CD14-positive monocyte (primary cell): Measurements from ENCODE around the gene SLC35F4. TPM values are rescaled to one million over a fixed set of nuclear protein-coding genes. Genes with fewer than 3 reads are reported as not detected.

Source experiments
- DNase-seq, 3 donors: peaks; one replicate each; pipeline ENCODE4 v3.0.0-alpha.2; 2011 to 2022
- H2AFZ ChIP-seq: 2 replicates; pipeline ENCODE4 v1.6.0; 2012; ENCODE audit warnings: mild to moderate bottlenecking, low read depth, low read length, inconsistent platforms; ENCODE audit not compliant: insufficient read depth, poor library complexity, severe bottlenecking
- H3K27ac ChIP-seq, 2 donors: 1 replicate in 1 of 2; 2 replicates in 1 of 2; pipeline ENCODE4 v1.5.1; 2012 to 2013; ENCODE audit warnings: low read length in 2 of 2, control low read depth in 1 of 2, inconsistent platforms in 1 of 2, low read depth in 1 of 2, mild to moderate bottlenecking in 1 of 2
- H3K27me3 ChIP-seq, 2 donors: one replicate each; pipeline versions ENCODE4 v1.6.0 to v1.6.1; 2011 to 2013; ENCODE audit warnings: low read length in 2 of 2; ENCODE audit not compliant: control insufficient read depth in 2 of 2, insufficient read depth in 2 of 2
- H3K36me3 ChIP-seq, 2 donors: replicated peaks in 1 of 2; 1 replicate in 1 of 2; 2 replicates in 1 of 2; pipeline versions ENCODE4 v1.5.1 to v1.6.1; 2012 to 2013; ENCODE audit warnings: low read length in 2 of 2, control low read depth in 1 of 2, inconsistent platforms in 1 of 2, mild to moderate bottlenecking in 1 of 2; ENCODE audit not compliant: insufficient read depth in 2 of 2, control insufficient read depth in 1 of 2
- H3K4me1 ChIP-seq, 2 donors: 1 replicate in 1 of 2; 2 replicates in 1 of 2; pipeline versions ENCODE4 v1.5.1 to v1.6.1; 2012 to 2013; ENCODE audit warnings: low read length in 2 of 2, control low read depth in 1 of 2, inconsistent platforms in 1 of 2, mild to moderate bottlenecking in 1 of 2, moderate library complexity in 1 of 2; ENCODE audit not compliant: insufficient read depth in 2 of 2, control insufficient read depth in 1 of 2
- H3K4me2 ChIP-seq: replicated peaks from 2 replicates; pipeline ENCODE3; 2012; ENCODE audit warnings: low read length, moderate library complexity, mild to moderate bottlenecking; ENCODE audit not compliant: poor library complexity, severe bottlenecking; ENCODE audit errors: extremely low read depth
- H3K4me3 ChIP-seq, 3 experiments: fragments of 200-600 bp in 1 of 3; sonication (generic) in 1 of 3; replicated peaks in 1 of 3; 1 replicate in 2 of 3; 2 replicates in 1 of 3; pipeline ENCODE4 v1.5.1; 2011 to 2013; ENCODE audit warnings: low read length in 3 of 3, mild to moderate bottlenecking in 3 of 3, control low read depth in 2 of 3, low read depth in 2 of 3, inconsistent platforms in 1 of 3, moderate library complexity in 1 of 3
- H3K79me2 ChIP-seq: 2 replicates; pipeline ENCODE4 v1.6.0; 2012; ENCODE audit warnings: mild to moderate bottlenecking, control low read depth, inconsistent platforms, low read length, moderate library complexity; ENCODE audit not compliant: insufficient read depth
- H3K9ac ChIP-seq: 2 replicates; pipeline ENCODE4 v1.6.0; 2017; ENCODE audit warnings: low read length, mild to moderate bottlenecking; ENCODE audit not compliant: insufficient read depth, poor library complexity, severe bottlenecking
- H3K9me3 ChIP-seq, 2 donors: replicated peaks in 1 of 2; 1 replicate in 1 of 2; 2 replicates in 1 of 2; pipeline versions ENCODE4 v1.5.1 to v1.6.1; 2012 to 2013; ENCODE audit warnings: low read length in 2 of 2, control low read depth in 1 of 2; ENCODE audit not compliant: control insufficient read depth in 1 of 2, insufficient read depth in 1 of 2
- H4K20me1 ChIP-seq: 2 replicates; pipeline ENCODE4 v1.6.0; 2012; ENCODE audit warnings: mild to moderate bottlenecking, low read length, control low read depth, moderate library complexity; ENCODE audit not compliant: insufficient read depth
- H3K27ac Mint-ChIP-seq, 7 donors: one replicate each; pipeline ENCODE4 v1.8.0; 2020; ENCODE audit warnings: mild to moderate bottlenecking in 7 of 7, mixed read lengths in 7 of 7, moderate library complexity in 6 of 7, inconsistent platforms in 2 of 7
- H3K27me3 Mint-ChIP-seq, 3 donors: one replicate each; pipeline ENCODE4 v1.8.0; 2021 to 2022; ENCODE audit warnings: low read depth in 3 of 3, mild to moderate bottlenecking in 3 of 3, mixed read lengths in 3 of 3, moderate library complexity in 3 of 3, inconsistent platforms in 1 of 3
- H3K36me3 Mint-ChIP-seq, 2 donors: one replicate each; pipeline ENCODE4 v1.8.0; 2020; ENCODE audit warnings: mixed read lengths in 2 of 2, inconsistent platforms in 1 of 2, mild to moderate bottlenecking in 1 of 2
- H3K4me1 Mint-ChIP-seq: one replicate; pipeline ENCODE4 v1.8.0; 2020; ENCODE audit warnings: mild to moderate bottlenecking, mixed read lengths
- H3K4me3 Mint-ChIP-seq, 2 donors: one replicate each; pipeline ENCODE4 v1.8.0; 2020; ENCODE audit warnings: mild to moderate bottlenecking in 2 of 2, mixed read lengths in 2 of 2, moderate library complexity in 1 of 2
- H3K9me3 Mint-ChIP-seq, 7 donors: one replicate each; pipeline ENCODE4 v1.8.0; 2020 to 2022; ENCODE audit warnings: mixed read lengths in 7 of 7, mild to moderate bottlenecking in 6 of 7, moderate library complexity in 6 of 7, inconsistent platforms in 2 of 7
- CTCF ChIP-seq: fragments of 200-600 bp; IDR thresholded peaks from one replicate; pipeline ENCODE4 v1.8.0; 2022; ENCODE audit warnings: antibody characterized with exemption, mild to moderate bottlenecking
- WGBS: methylation state at CpG from one replicate; pipeline ENCODE4 v1.1.5; 2013; ENCODE audit warnings: missing lambda C conversion rate; ENCODE audit not compliant: insufficient coverage; 5-methylcytosine and 5-hydroxymethylcytosine counted together
- intact Hi-C, 2 donors: fragments of 100-400 bp; cut with micrococcal nuclease; formaldehyde crosslinking; loops; one replicate each; pipeline versions ENCODE4 v1.15.0 to v1.15.1; 2023
- polyA plus RNA-seq, 3 donors: library from polyadenylated mRNA; depleted of rRNA in 1 of 3; unstranded in 2 of 3; stranded (reverse) in 1 of 3; fragments of 300-500 nt in 2 of 3; fragments of >200 nt in 1 of 3; fragmentation: Illumina TruSeq in 2 of 3; gene quantifications; 1 replicate in 2 of 3; 2 replicates in 1 of 3; pipeline ENCODE4 v1.2.3, GENCODE V29; 2012 to 2021

Gene SLC35F4
- polyA plus RNA-seq, 3 donors, result not detected

GRCh38 chr14:57903954-57904353 lies 38.1 kb upstream of the SLC35F4 start:
- TF ChIP-seq CTCF, result no peak
- H3K36me3 ChIP-seq, result no peaks in the 10 kb centered on the region
- no peak for DNase-seq
- intact Hi-C loops, result no loop called here
- H2AFZ ChIP-seq, result no peak overlapping the region
- no peak overlapping the region for H3K4me3 ChIP-seq
- H3K27me3 ChIP-seq, result no peaks in the 10 kb centered on the region
- no peaks in the 10 kb centered on the region for H3K79me2 ChIP-seq
- no peak overlapping the region for H3K4me2 ChIP-seq
- no peaks in the 10 kb centered on the region for H3K4me1 ChIP-seq
- H3K4me3 Mint-ChIP-seq, result no peak overlapping the region
- no CpG with 5 or more reads among the region's 1 CpG for WGBS
- no peak overlapping the region for H3K27ac Mint-ChIP-seq
- peaks cover 0 to 2% of the 10 kb centered on the region in 2 donors for H3K9me3 ChIP-seq
- peaks cover 0 to 14% (median 2%) of the 10 kb centered on the region in 7 donors for H3K9me3 Mint-ChIP-seq
- H3K27me3 Mint-ChIP-seq, result peaks cover 0 to 2% (median 1%) of the 10 kb centered on the region in 3 donors
- no peak overlapping the region for H3K27ac ChIP-seq
- H3K4me1 Mint-ChIP-seq, result no peaks in the 10 kb centered on the region
- no peaks in the 10 kb centered on the region for H3K36me3 Mint-ChIP-seq
- no peak overlapping the region for H3K9ac ChIP-seq
- no peaks in the 10 kb centered on the region for H4K20me1 ChIP-seq

GRCh38 chr14:57898837-57899572 lies 33.1 kb upstream of the SLC35F4 start:
- Histone ChIP-seq H4K20me1 (no peaks in the 10 kb centered on the region), H3K27ac (no peak overlapping the region), H3K4me2 (no peak overlapping the region), H3K4me1 (no peaks in the 10 kb centered on the region), H3K9ac (no peak overlapping the region), H3K79me2 (no peaks in the 10 kb centered on the region), H3K27me3 (no peaks in the 10 kb centered on the region), H3K9me3 (peaks cover 0 to 2% of the 10 kb centered on the region in 2 donors), H2AFZ (no peak overlapping the region), H3K36me3 (no peaks in the 10 kb centered on the region), H3K4me3 (no peak overlapping the region)
- H3K4me1 Mint-ChIP-seq, result no peaks in the 10 kb centered on the region
- H3K27ac Mint-ChIP-seq, result no peak overlapping the region
- peaks cover 0 to 12% (median 0%) of the 10 kb centered on the region in 7 donors for H3K9me3 Mint-ChIP-seq
- no peak for TF ChIP-seq CTCF
- H3K36me3 Mint-ChIP-seq, result no peaks in the 10 kb centered on the region
- H3K4me3 Mint-ChIP-seq, result no peak overlapping the region
- no peak for DNase-seq
- 88% methylated on average over 4 of the region's 7 CpGs for WGBS
- peaks cover 0 to 2% (median 1%) of the 10 kb centered on the region in 3 donors for H3K27me3 Mint-ChIP-seq
- intact Hi-C loops, result no loop called here
